NB4 (cell line): Measurements from ENCODE around the gene SLC6A18.

ENCODE experiments used
- DNase-seq: peaks from one replicate; pipeline ENCODE4 v3.0.0; 2010; ENCODE audit warnings: low read depth
- H3K4me3 ChIP-seq: one replicate; pipeline ENCODE4 v1.5.1; 2011; ENCODE audit warnings: mild to moderate bottlenecking, low read depth, low read length, moderate library complexity
- MAX ChIP-seq: IDR thresholded peaks from 2 replicates; pipeline ENCODE4 v1.6.1; 2011; ENCODE audit warnings: low read depth, low read length
- MYC ChIP-seq: IDR thresholded peaks from 2 replicates; pipeline ENCODE4 v1.6.1; 2011; ENCODE audit warnings: low read depth, low read length
- POLR2A ChIP-seq: IDR thresholded peaks from 2 replicates; pipeline ENCODE4 v1.6.1; 2011; ENCODE audit warnings: mild to moderate bottlenecking; ENCODE audit not compliant: insufficient read length; ENCODE audit errors: extremely low read depth
- TF ChIP-seq, protein P1 (sequence below): IDR thresholded peaks from one replicate; pipeline ENCODE4 v1.5.1; 2012; ENCODE audit warnings: low read depth, low read length

The SLC6A18 gene

DNA sequence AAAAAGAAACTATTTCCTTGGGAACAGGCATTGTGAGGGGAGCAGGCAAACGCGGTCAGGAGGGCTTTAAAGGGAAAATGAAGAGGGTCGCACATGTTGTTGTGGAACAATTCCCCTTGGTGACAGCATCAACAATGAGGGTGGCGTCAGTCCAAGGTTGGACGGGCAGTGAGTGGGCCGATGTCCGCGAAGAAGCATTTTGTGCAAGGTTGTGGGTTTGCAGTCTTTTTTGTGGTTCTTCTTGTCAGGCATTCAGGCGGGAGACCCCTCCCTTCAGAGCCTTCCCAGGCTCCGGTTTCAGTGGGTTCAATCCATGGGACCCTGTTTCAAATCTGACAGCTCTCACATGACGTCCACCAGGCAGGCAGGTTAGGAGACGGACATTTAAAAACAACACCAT lies 34.9 kb upstream of the SLC6A18 start:
- H3K4me3 ChIP-seq = no peak overlapping the region
- TF ChIP-seq, protein P1, sequence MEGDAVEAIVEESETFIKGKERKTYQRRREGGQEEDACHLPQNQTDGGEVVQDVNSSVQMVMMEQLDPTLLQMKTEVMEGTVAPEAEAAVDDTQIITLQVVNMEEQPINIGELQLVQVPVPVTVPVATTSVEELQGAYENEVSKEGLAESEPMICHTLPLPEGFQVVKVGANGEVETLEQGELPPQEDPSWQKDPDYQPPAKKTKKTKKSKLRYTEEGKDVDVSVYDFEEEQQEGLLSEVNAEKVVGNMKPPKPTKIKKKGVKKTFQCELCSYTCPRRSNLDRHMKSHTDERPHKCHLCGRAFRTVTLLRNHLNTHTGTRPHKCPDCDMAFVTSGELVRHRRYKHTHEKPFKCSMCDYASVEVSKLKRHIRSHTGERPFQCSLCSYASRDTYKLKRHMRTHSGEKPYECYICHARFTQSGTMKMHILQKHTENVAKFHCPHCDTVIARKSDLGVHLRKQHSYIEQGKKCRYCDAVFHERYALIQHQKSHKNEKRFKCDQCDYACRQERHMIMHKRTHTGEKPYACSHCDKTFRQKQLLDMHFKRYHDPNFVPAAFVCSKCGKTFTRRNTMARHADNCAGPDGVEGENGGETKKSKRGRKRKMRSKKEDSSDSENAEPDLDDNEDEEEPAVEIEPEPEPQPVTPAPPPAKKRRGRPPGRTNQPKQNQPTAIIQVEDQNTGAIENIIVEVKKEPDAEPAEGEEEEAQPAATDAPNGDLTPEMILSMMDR = no peak
- TF ChIP-seq POLR2A = no peak
- no peak for TF ChIP-seq MAX
- TF ChIP-seq MYC = no peak
- no peak for DNase-seq

DNA sequence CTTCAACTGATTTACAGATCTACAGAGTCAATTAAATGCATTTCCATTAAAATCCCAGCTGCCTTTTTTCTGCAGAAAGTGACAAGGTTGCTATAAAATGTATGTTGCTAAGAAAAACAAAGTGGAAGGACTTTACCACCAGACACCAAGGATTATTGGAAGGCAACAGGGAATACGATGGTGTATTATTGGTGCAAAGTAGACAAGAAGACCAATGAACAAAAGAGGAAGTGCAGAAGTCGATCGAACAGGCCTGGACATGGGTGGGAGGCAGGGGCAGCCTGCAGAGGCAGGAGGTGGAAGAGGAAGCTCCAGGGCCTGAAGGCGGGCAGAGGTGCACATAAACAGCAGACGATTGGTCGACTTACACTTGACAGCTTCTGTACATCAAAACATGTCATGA lies 34.3 kb upstream of the SLC6A18 start:
- TF ChIP-seq, protein P1 = no peak
- TF ChIP-seq POLR2A = no peak
- peak; percentile 29; the same call in 1 of the 2 replicates for TF ChIP-seq MAX
- TF ChIP-seq MYC = no peak
- H3K4me3 ChIP-seq = no peak overlapping the region
- DNase-seq = peak; percentile 88

DNA sequence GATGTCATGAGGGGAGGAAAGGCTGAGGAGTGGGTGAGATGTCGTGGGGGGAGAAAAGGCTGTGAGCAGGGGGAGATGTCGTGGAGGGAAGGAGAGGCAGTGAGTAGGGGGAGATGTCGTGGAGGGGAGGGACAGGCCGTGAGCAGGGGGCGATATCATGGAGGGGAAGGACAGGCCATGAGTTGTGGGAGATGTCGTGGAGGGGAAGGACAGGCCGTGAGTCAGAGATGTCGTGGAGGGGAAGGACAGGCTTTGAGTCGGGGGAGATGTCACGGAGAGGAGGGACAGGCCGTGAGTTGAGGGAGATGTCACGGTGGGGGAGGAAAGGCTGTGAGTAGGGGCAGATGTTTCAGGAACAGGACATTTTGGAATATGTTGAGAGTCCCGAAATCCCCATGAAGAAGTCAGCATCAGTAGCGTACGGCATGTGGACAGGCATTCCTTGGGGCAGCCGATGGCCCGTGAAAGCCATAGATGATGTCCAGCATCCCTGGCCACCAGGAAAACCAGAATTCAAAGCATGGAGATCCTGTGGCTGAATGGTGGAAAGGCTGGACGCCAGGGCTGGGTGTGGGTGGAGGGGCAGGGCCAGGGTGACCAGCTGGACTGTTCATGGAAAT lies 32.1 kb upstream of the SLC6A18 start:
- TF ChIP-seq MAX (no peak), POLR2A (no peak), MYC (no peak)
- TF ChIP-seq, protein P1 = no peak
- no peak overlapping the region for H3K4me3 ChIP-seq
- DNase-seq = no peak

DNA sequence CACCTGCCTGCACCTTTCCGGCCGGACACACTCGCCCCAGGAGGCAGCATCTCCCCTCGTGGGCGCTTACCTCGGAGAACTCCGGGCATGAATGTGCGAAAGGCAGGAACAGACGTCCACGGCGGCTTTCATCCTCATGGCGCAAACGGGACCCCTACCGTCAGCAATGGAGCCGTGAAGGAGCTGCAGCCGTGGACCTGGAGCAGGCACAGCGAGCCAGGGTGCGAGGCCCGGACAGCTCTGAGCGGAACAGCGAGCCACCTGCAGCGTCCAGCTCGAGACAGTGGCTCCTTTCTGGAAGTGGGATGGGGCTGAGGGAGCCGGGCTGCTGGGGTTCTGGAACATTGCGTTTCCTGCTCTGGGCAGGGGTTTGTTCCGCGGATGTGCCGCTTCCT lies 31.6 kb upstream of the SLC6A18 start:
- TF ChIP-seq MYC = no peak
- TF ChIP-seq, protein P1 = no peak
- TF ChIP-seq MAX = no peak
- no peak for TF ChIP-seq POLR2A
- no peak for DNase-seq
- H3K4me3 ChIP-seq = no peak overlapping the region

- no peak for DNase-seq
- TF ChIP-seq, protein P1 = no peak
- TF ChIP-seq POLR2A = no peak
- TF ChIP-seq MAX = no peak
- no peak for TF ChIP-seq MYC
- no peak overlapping the region for H3K4me3 ChIP-seq
Measured at GRCh38 chr5:1194378-1194777, 30.8 kb upstream of the SLC6A18 start.
